ENCODE measurements around the gene DISC1. TPM values are rescaled to one million over a fixed set of nuclear protein-coding genes. Genes with fewer than 3 reads are reported as not detected.
"Not testable (repeated sequence)": the region's sequence is repeated elsewhere in the genome, so short reads cannot be mapped to it uniquely, and the experiment has no call there.

DISC1 gene
- total RNA-seq, 1 donor from 2014 or later: 16.0 TPM

- Histone ChIP-seq H3K9me3 (peaks cover 0 to 9% of the 10 kb centered on the region in 2 donors), H3K27me3 (no peaks in the 10 kb centered on the region), H3K36me3 (no peaks in the 10 kb centered on the region), H3K27ac (no peak overlapping the region), H3K4me3 (no peak overlapping the region), H3K4me1 (no peaks in the 10 kb centered on the region)
- TF ChIP-seq, protein P1, sequence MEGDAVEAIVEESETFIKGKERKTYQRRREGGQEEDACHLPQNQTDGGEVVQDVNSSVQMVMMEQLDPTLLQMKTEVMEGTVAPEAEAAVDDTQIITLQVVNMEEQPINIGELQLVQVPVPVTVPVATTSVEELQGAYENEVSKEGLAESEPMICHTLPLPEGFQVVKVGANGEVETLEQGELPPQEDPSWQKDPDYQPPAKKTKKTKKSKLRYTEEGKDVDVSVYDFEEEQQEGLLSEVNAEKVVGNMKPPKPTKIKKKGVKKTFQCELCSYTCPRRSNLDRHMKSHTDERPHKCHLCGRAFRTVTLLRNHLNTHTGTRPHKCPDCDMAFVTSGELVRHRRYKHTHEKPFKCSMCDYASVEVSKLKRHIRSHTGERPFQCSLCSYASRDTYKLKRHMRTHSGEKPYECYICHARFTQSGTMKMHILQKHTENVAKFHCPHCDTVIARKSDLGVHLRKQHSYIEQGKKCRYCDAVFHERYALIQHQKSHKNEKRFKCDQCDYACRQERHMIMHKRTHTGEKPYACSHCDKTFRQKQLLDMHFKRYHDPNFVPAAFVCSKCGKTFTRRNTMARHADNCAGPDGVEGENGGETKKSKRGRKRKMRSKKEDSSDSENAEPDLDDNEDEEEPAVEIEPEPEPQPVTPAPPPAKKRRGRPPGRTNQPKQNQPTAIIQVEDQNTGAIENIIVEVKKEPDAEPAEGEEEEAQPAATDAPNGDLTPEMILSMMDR (IDR thresholded peaks at IDR 0.05): no peak
- intact Hi-C loops (cut with DNase I): no loop called here
- DNase-seq (ENCODE audit: low spot score in 2 of 2): no peak
Measured at GRCh38 chr1:231666220-231666936, 39.8 kb downstream of the DISC1 start.

- Histone ChIP-seq H3K27me3 (no peaks in the 10 kb centered on the region), H3K27ac (no peak overlapping the region), H3K9me3 (peaks cover 0 to 9% of the 10 kb centered on the region in 2 donors), H3K4me3 (no peak overlapping the region), H3K36me3 (no peaks in the 10 kb centered on the region), H3K4me1 (no peaks in the 10 kb centered on the region)
- no peak for DNase-seq (ENCODE audit: low spot score in 2 of 2)
- intact Hi-C loops (cut with DNase I): no loop called here
- TF ChIP-seq, protein P1 (IDR thresholded peaks at IDR 0.05): no peak
Measured at GRCh38 chr1:231666937-231667608, 40.5 kb downstream of the DISC1 start.

GRCh38 chr1:231667896-231668506 is 41.4 kb downstream of the DISC1 start:
- TF ChIP-seq, protein P1 (IDR thresholded peaks at IDR 0.05): no peak
- DNase-seq (ENCODE audit: low spot score in 2 of 2): no peak
- Histone ChIP-seq H3K27ac (no peak overlapping the region), H3K27me3 (no peaks in the 10 kb centered on the region), H3K4me1 (no peaks in the 10 kb centered on the region), H3K9me3 (peaks cover 0 to 9% of the 10 kb centered on the region in 2 donors), H3K36me3 (no peaks in the 10 kb centered on the region), H3K4me3 (no peak overlapping the region)
- intact Hi-C loops (cut with DNase I): no loop called here

GRCh38 chr1:231668826-231669225 is 42.2 kb downstream of the DISC1 start:
- TF ChIP-seq, protein P1 (IDR thresholded peaks at IDR 0.05): no peak
- H3K4me3 ChIP-seq: no peak overlapping the region
- intact Hi-C loops (cut with DNase I): no loop called here

DNA sequence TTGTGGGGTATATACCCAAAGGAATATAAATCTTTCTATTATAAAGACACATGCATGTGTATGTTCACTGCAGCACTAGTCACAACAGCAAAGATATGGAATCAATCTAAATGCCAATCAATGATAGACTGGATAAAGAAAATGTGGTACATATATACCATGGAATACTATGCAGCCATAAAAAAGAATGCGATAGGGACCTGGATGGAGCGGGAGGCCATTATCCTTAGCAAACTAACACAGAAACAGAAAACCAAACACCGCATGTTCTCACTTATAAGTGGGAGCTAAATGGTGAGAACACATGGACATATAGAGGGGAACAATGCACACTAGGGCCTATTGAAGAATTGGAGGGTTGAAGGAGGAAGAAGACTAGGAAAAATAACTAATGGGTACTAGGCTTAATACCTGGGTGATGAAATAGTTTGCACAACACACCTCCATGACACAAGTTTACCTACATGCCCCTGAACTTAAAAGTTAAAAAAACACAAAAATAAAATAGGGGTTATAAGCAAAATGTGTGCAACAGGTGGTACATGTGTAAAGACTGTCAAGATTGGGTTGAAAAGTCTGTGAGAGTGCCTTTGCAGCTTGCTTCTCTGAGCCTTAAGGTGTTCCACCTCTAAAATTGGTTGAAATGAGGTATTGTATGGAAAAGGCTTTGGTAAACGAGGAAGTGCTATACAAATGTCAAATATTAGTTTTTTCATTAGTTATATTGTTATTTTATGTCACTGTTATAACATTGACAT is 43.5 kb downstream of the DISC1 start:
- H3K27me3 ChIP-seq; DNase-seq (ENCODE audit: low spot score in 2 of 2); H3K4me1 ChIP-seq; H3K36me3 ChIP-seq; intact Hi-C loops (cut with DNase I); H3K27ac ChIP-seq; H3K9me3 ChIP-seq; H3K4me3 ChIP-seq: not testable (repeated sequence)

More at GRCh38 chr1:231668826-231669225, 42.2 kb downstream of the DISC1 start:
- H3K9me3 ChIP-seq: peaks cover 0 to 5% of the 10 kb centered on the region in 2 donors
- H3K27me3 ChIP-seq: no peaks in the 10 kb centered on the region
- no peaks in the 10 kb centered on the region for H3K36me3 ChIP-seq
- DNase-seq (ENCODE audit: low spot score in 2 of 2): no peak
- no peaks in the 10 kb centered on the region for H3K4me1 ChIP-seq
- H3K27ac ChIP-seq: no peak overlapping the region
